GM04504 (cell line): ENCODE results near the gene CCT5.
"Not testable (repeated sequence)": the region's sequence is repeated elsewhere in the genome, so short reads cannot be mapped to it uniquely, and the experiment has no call there.

Experiments
- DNase-seq: peaks from one replicate; pipeline ENCODE4 v3.0.0-alpha.2; 2012; ENCODE audit warnings: low read depth

CCT5 gene

DNA sequence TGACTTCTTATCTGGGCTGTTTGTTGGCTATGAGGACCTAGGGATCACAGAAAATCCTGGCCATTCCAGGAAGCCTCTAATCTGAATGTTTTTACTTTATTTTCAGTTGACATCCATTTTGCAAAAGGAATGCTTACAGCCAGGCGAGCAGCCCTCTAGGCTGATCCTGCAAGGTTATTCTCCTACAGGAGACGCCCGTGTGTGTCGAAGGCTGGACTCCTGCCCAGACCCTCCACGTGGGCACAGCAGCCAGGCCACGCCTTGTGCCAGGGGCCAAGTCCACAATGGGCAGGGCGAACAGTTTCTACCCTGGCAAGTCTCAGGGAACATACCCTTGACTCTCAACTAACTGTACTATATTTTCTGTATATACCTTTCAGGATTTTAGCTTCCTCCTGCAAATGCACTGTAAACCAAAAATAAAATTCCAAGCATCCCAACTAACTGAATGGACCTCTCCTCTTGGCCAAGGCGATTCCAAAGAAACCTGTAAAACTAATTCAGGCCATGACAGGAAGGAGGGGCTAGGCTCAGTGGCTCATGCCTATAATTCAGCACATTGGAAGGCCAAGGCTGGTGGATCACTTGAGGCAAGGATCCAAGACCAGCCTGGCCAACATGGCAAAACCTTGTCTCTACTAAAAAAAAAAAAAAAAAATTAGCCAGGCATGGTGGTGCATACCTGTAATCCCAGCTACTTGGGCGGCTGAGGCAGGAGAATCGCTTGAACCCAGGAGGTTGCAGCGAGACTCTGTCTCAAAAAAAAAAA, 51.9 kb downstream of the CCT5 start:
- DNase-seq, result no peak

DNA sequence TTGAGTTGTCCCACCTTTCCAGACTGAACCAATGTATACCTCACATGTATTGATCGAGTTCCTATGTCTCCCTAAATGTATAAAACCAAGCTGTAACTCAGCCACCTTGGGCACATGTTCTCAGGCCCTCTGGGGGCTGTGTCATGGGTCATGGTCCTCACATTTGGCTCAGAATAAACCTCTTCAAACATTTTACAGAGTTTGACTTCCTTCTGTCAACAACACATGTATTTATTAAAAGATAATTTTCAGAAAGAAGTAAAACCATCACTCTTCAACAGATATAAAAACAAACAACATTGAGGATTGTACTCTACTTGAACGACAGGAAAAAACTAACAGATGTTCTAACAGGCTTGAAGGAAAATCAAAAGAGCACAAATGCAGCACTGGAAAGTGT, 53.1 kb downstream of the CCT5 start:
- DNase-seq, result no peak

DNA sequence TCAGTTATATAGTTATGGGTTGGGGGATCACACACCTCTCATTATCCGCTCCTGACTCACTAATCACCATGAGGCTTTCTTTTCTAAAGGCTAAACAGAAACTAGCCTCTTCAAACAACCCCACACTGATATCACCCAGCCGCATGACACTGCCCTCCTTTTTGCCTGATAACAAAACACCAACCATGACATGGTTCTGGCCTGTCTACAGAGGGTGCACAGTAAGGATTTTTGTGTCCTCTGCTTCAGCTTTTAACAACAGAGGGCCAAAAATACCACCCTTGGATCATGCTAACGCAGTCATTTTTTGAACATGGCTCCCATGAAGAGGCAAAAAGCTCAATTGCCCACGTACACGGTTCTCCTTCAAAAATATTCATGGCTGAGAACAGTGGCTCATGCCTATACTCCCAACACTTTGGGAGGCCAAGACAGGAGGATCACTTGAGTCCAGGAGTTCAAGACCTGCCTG, 53.7 kb downstream of the CCT5 start:
- no peak for DNase-seq

DNA sequence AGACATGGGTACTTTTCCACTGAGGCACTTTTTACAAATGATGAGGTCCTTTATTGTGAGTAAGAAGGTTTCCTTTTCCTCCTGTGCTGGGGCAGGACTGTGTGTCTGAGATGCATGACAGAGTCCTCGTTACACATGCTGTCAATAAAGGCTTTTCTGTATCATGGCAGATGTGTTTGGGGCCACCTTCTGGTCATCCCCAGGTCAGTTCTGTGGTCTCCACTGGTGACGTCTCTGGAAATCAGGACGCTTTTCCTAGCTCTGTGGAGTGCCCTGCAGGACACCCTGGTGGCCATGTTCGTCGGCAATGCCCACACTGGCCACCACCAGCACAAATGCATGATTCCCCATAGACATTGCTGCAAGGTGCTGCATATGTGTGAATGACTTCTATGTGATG, 54.9 kb downstream of the CCT5 start:
- no peak for DNase-seq

DNA sequence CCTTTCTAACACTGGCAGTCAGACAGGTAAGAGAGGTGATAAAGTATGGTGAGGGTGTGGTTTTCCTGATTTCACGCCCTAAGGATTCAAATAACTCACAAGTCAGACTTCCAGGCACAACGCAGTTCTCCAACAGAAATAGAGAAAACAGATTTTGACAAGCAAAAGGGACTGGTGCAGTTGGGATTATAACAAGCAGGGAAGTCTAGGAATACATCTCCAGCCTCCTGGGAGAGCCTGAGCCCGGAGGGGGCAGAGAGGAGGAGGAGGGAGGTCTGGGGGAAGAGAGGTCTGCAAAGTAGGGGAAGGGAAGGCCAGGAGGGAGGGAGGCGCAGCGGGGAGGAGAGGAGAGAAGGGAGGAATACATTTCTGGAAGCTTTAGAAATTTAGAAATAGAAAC, 56.0 kb downstream of the CCT5 start:
- DNase-seq, result no peak

DNA sequence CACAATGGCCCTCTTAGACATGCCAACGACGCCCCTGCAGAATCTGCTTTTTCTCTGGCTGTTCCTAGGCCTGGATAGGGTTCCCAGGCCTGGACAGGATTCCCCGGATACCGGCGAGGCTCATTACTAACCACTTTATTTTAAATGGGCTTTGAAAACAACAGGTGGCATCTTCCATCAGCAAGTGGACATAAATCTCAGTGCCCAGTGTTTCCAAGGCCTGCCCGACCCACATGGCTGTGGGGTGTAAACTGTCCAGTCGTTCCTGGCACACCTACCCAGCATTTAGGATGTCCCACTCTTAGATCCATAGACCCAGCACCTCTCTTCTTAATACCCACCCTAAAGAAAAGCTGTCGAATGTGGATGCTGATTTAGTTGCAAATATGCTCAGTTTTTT, 56.7 kb downstream of the CCT5 start:
- no peak for DNase-seq

DNA sequence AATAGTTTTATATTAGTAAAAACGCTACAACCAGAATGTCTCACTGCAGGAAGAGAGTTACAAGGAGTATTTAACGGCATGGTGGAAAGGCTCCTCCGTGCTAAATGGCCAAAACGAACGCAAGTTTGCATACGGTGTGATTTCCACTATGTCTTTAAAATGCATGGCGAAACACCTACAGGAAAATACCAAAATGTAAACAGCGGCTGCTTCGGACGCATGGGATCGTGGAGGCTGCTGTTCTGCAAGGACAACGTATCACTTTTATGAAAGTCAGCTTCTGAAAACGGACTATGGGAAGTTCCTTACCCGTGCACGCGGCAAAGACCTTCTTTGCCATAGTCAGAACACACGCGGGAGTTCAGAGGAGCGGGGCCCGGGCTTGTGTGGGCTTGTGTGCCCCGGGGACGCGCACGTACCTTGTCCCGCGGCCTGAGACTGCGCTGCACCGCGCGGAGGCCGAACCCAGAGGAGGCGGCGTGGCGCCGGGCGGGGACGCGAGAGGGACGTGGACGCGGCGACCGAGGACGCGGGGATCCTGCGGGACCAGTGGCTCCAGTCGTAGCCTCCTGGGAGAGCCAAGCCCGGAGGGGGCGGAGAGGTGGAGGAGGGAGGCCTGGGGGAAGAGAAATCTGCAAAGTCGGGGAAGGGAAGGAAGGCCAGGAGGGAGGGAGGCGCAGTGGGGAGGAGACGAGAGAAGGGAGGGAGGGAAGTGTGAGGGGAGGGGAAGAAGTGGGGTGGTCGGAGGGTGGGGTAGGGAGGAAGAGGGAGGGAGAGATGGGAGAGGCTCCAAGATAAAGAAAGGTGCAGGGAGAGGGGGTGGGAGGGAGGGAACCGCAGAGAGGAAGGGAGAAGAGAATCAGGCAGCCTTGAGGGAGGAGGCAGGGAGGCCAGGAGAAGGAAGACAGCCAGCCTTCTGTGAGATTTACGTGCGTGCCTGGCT, 57.4 kb downstream of the CCT5 start, which contains the start of gene CMBL:
Gene CMBL (minus strand): TSS at position 697 of the 943 bp plus-strand sequence. CDS start 17,140 bp downstream, outside the sequence.
- DNase-seq, result no peak

DNA sequence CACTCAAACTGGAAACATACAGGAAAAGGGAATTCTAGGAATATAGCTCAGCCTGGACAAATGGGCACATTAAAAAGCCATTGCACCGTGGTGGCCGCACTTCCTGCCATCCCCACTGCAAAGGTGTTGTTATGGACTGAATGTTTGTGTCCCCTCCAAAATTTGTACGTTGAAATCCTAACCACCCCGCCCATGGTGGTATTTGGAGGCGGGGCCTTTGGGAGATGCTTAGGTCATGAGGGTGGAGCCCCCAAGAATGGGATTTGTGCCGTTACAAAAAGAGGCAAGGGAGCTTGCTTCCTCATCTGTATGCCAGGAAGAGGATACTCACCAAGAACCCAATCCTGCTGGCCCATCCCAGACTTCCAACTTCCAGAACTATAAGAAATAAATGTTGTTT, 58.8 kb downstream of the CCT5 start:
- no peak for DNase-seq

DNA sequence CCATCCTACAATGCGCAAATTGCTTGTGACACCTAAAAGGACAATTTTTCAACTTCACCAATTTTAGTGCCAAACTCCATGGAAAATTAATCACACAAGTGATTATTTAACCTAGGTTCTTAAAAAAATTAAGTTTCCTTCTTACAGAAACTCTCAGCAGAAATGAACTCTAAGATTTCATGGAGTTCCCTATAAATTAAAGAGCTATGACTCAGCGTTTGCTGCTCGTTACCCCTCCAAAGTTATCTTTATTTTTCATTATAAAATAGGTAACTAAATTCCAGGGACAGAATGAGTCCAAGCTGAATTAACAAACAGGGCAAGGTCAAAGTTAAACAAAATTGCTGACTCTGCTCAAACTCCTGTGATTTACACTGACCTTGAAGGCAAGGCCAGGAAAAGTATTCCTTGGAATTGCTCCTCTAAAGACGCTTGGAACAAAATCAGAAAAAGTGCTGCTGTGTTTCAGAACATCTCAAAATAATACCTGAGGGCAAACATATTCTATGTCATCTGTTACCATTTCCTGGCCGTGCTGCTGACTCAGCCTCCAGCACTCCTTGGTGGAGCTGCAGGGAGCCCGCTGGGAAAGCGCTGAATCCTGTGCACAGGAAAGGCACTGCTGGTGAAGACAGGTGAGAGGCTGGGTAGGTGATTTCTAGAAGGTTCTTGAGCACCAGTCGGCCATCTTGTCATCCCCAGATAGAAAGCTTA, 60.1 kb downstream of the CCT5 start:
- no peak for DNase-seq

DNA sequence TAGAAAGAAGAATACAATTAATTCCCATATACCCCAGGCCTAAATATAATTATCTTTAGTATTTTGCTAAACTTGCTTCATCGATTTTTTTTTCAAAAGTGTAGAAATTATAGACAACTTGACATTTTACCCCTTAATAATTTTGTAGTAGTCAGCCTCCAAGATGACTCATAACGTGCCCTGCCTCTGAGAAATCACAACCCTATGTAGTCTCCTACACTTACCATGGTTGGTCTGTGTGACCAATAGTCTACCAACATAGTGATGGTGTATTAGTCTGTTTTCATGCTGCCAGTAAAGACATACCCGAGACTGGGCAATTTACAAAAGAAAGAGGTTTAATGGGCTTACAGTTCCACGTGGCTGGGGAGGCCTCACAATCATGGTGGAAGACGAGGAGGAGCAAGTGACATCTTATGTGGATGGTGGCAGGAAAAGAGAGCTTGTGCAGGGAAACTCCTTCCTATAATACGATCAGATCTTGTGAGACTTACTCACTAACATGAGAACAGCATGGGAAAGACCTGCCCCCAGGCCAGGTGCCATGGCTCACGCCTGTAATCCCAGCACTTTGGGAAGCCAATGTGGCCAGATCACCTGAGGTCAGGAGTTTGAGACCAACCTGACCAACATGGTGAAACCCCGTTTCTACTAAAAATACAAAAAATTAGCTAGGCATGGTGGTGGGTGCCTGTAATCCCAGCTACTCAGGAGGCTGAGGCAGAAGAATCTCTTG, 60.9 kb downstream of the CCT5 start:
- DNase-seq, result not testable (repeated sequence)

DNA sequence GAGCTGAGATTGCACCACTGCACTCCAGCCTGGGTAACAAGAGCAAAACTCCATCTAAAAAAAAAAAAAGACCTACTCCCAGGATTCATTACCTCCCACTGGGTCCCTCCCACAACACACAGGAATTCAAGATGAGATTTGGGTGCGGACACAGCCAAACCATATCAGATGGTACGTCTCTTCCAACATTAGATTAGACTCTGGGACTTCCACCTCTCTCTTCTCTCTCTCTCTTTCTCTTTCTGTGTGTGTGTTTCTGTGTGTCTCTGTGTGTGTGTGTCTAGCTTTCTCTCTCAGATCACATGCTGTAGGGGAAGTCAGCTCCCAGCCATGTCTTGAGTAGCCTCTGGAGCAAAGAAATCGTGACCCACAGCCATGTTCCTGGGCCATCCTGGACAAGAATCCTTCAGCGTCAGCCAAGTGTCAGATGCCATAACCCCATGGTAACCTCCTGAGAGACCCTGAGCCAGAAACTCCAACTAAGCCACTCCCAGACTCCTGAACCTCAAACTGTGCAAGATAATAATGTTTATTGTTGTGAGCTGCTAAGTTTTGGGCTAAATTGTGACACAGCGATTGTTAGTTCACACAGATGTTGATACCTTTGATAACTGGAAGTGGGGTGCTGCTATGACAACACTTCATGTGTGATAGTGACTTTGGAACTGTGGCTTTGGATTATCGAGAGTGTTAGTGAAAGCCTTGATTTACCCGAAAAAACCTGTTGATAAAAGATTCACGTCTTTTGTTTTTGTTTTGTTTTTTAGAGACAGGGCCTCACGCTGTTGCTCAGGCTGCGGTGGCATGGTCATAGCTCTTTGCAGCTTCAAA, 61.7 kb downstream of the CCT5 start:
- DNase-seq, result no peak

DNA sequence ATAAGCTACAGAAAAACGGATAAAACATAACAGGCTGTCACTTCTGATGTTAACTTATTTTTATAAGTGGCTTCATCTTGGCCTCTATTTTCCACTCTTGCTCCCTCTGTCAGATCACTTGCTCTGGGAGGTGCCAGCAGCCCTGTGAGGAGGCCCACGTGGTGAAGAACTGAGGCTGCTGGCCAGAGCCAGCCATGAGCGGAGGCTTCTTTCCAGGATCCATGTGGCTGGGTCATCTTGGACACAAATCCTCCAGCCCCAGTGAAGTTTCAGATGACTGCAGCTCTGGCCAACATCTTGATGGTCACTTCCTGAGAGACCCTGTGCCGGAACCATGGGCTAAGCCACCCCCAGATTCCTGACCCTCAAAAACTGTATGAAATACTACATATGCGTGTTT, 65.1 kb downstream of the CCT5 start:
- no peak for DNase-seq
